Lung (tissue), 12 donors: Measurements from ENCODE around the gene RND3. TPM values are rescaled to one million over a fixed set of nuclear protein-coding genes. Genes with fewer than 3 reads are reported as not detected.

ENCODE experiments used
- ATAC-seq: fragments of 200-7000 bp; cut with Tn5 transposase; one replicate; pipeline ENCODE4 v1.9.1; 2020; ENCODE audit warnings: moderate number of reproducible peaks; ENCODE audit not compliant: insufficient read depth, low FRiP score
- DNase-seq, 3 donors: peaks; one replicate each; pipeline ENCODE4 v3.0.0-alpha.2; 2013 to 2017
- H3K27ac ChIP-seq, 2 donors: one replicate each; pipeline ENCODE4 v1.5.1; 2013; ENCODE audit warnings: mild to moderate bottlenecking in 2 of 2, moderate library complexity in 2 of 2, control low read depth in 1 of 2, inconsistent platforms in 1 of 2, low read depth in 1 of 2, low read length in 1 of 2
- H3K27me3 ChIP-seq, 3 donors: one replicate each; pipeline ENCODE4 v1.5.1; 2013; ENCODE audit warnings: low read length in 2 of 3; ENCODE audit not compliant: control insufficient read depth in 3 of 3, insufficient read depth in 3 of 3
- H3K36me3 ChIP-seq, 4 donors: one replicate each; pipeline ENCODE4 v1.5.1; 2013; ENCODE audit warnings: low read length in 4 of 4, mild to moderate bottlenecking in 1 of 4, moderate library complexity in 1 of 4; ENCODE audit not compliant: control insufficient read depth in 4 of 4, insufficient read depth in 4 of 4
- H3K4me1 ChIP-seq, 5 donors: one replicate each; pipeline ENCODE4 v1.5.1; 2013; ENCODE audit warnings: low read length in 5 of 5, mild to moderate bottlenecking in 2 of 5, moderate library complexity in 1 of 5; ENCODE audit not compliant: control insufficient read depth in 5 of 5, insufficient read depth in 5 of 5
- H3K4me3 ChIP-seq: one replicate; pipeline ENCODE4 v1.5.1; 2013; ENCODE audit warnings: mild to moderate bottlenecking, control low read depth, moderate library complexity
- H3K9ac ChIP-seq, 2 donors: one replicate each; pipeline ENCODE4 v1.5.1; 2013; ENCODE audit warnings: low read length in 2 of 2, control low read depth in 1 of 2; ENCODE audit not compliant: insufficient read depth in 1 of 2
- H3K9me3 ChIP-seq, 4 donors: one replicate each; pipeline ENCODE4 v1.5.1; 2013; ENCODE audit warnings: low read length in 3 of 4, mild to moderate bottlenecking in 1 of 4, moderate library complexity in 1 of 4; ENCODE audit not compliant: control insufficient read depth in 4 of 4, insufficient read depth in 3 of 4
- WGBS, 2 donors: extraction: QIAGEN DNeasy Blood & Tissue Kit; methylation state at CpG; one replicate each; pipeline ENCODE4 v1.1.7; 2013; 5-methylcytosine and 5-hydroxymethylcytosine counted together
- polyA plus RNA-seq, 2 donors: library from polyadenylated mRNA; stranded (reverse); fragments of 200-250 nt; gene quantifications; one replicate each; pipeline ENCODE4 v1.2.1, GENCODE V29; 2013
- total RNA-seq, 2 donors: library from RNA; depleted of rRNA in 1 of 2; stranded (reverse); fragments of >200 nt in 1 of 2; gene quantifications; one replicate each; pipeline ENCODE4 v1.2.1, GENCODE V29; 2014 to 2021
- TF ChIP-seq, protein P1 (sequence below): IDR thresholded peaks from 2 replicates; pipeline ENCODE4 v1.5.1; 2012; ENCODE audit warnings: mild to moderate bottlenecking; ENCODE audit errors: control extremely low read depth, extremely low read depth
- donor health status: control.
- donor health status: control.
- donor health status: Bipolar disorder and iron deficiency.
- donor health status: healthy.
- donor health status: DM: yes; HTN: yes; CAD: no.

Gene RND3
- total and polyA plus RNA-seq, 4 donors: 23.5 to 43.7 (median 33.4) TPM

DNA sequence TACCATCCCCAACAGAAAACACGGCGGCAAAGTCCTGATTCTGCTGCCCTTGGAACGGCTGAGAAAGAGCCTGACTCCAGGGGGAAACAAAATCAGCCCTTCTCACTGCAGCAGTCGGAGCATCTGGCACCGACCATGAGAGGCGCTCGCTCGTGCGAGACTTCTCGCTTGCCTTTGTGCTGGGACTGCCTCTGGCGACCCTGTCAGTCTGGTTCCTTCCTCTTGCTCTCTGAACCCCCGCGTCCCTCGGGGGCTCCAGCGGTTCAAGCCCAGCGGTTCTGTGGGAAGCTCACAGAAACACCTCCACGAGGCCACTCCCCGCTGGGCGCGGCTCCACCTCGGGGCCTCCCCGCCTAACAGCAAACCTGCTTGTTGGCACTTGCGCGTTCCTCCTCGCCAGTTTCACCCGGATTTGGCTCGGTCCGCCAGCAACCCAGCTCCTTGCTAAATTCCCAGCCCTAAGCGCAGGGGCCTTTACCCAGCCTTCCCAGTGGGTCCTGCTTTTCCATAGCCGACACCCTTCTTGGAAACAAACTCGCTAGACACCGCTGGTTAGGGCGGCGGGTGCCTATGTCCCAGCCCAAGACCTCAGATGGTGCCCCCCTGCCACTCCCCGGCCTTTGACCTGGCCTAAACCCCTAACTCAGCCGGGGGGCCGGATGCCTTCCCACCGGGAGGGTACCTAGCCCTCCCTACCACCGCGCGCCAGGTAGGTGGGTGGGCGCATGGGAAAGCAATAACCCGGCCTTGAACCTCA is 2.2 kb downstream of the RND3 start:
- H3K4me1 ChIP-seq: peaks cover 0 to 32% (median 17%) of the 10 kb centered on the region in 5 donors
- WGBS, 2 donors: 1 to 2% methylated on average over 43 of the region's 43 CpGs
- peak; percentile 35 for ATAC-seq
- peaks cover 0 to 27% (median 6%) of the 10 kb centered on the region in 4 donors for H3K36me3 ChIP-seq
- TF ChIP-seq, protein P1, sequence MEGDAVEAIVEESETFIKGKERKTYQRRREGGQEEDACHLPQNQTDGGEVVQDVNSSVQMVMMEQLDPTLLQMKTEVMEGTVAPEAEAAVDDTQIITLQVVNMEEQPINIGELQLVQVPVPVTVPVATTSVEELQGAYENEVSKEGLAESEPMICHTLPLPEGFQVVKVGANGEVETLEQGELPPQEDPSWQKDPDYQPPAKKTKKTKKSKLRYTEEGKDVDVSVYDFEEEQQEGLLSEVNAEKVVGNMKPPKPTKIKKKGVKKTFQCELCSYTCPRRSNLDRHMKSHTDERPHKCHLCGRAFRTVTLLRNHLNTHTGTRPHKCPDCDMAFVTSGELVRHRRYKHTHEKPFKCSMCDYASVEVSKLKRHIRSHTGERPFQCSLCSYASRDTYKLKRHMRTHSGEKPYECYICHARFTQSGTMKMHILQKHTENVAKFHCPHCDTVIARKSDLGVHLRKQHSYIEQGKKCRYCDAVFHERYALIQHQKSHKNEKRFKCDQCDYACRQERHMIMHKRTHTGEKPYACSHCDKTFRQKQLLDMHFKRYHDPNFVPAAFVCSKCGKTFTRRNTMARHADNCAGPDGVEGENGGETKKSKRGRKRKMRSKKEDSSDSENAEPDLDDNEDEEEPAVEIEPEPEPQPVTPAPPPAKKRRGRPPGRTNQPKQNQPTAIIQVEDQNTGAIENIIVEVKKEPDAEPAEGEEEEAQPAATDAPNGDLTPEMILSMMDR: no peak
- no peaks in the 10 kb centered on the region for H3K27me3 ChIP-seq
- H3K9ac ChIP-seq: peak overlapping the region; percentile 94 to 97
- DNase-seq: peak; percentile 80 to 90 (median 84)
- peak overlapping the region; percentile 84 to 97 for H3K27ac ChIP-seq
- no peaks in the 10 kb centered on the region for H3K9me3 ChIP-seq
- peak overlapping the region; percentile 69 for H3K4me3 ChIP-seq

DNA sequence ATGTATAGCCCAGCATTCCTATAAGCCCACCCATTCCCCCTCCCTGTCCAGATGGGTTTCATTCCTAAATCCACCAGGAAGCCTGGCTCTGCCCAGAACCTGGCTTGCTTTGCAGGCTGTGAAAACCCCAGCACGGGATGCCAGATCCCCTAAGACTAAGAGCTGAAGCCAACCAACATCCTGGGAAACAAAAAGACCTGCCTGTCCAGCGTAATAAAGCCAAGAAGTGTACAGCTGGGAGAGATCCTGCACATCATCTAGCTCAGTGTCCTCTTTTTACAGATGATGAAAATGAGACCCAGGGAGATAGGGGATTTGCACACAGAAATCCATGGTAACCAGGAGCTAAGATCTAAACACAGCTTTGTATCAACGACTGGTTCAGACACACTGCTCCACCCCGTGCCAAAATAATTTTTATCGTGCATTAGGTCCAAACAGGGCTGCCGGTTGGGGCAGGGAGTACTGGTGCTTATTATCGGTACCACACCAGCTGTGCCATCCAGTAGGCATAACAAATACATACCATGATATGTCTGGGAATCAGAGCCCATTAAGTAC is 2.9 kb downstream of the RND3 start:
- H3K9ac ChIP-seq: peak overlapping the region; percentile 94 to 97
- ATAC-seq (no peak), DNase-seq (peak; percentile 24 to 63 (median 61))
- H3K36me3 ChIP-seq: peaks cover 0 to 27% (median 6%) of the 10 kb centered on the region in 4 donors
- 41 to 55% methylated on average over 7 of the region's 7 CpGs for WGBS, 2 donors
- no peaks in the 10 kb centered on the region for H3K9me3 ChIP-seq
- TF ChIP-seq, protein P1: no peak
- peaks cover 0 to 40% (median 20%) of the 10 kb centered on the region in 5 donors for H3K4me1 ChIP-seq
- no peak overlapping the region for H3K4me3 ChIP-seq
- H3K27me3 ChIP-seq: no peaks in the 10 kb centered on the region
- peak overlapping the region; percentile 84 to 97 for H3K27ac ChIP-seq

DNA sequence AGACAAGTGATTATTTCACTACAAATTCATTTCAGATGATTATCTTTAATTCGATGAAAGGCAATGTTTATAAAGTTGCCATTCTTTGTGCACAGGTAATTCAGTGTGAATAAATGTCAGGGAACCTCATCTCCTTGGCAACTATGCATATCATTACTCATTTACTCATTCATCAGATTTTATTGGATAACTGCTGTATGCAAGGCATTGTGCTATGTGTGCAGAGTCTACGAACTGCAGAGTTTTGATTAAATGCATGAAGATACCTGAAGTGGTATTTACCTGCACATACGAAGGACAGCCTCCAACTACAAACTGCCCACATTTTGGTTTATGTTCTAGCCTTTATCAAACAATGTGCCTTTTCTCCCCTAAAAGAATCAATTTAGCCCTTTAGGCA is 3.5 kb downstream of the RND3 start:
- Histone ChIP-seq H3K27me3 (no peaks in the 10 kb centered on the region), H3K9ac (peak overlapping the region in 1 of 2 donors; percentile 94), H3K36me3 (peaks cover 0 to 27% (median 6%) of the 10 kb centered on the region in 4 donors), H3K4me1 (peaks cover 0 to 42% (median 22%) of the 10 kb centered on the region in 5 donors), H3K4me3 (no peak overlapping the region), H3K27ac (peak overlapping the region in 1 of 2 donors; percentile 97), H3K9me3 (no peaks in the 10 kb centered on the region)
- DNase-seq: no peak
- ATAC-seq: no peak
- WGBS, 2 donors: 75 to 81% methylated on average over 3 of the region's 3 CpGs
- TF ChIP-seq, protein P1: no peak
